Right lobe of liver (tissue), 6 donors: ENCODE measurements around the gene JAG1. TPM values are rescaled to one million over a fixed set of nuclear protein-coding genes. Genes with fewer than 3 reads are reported as not detected.

Source experiments
- ATAC-seq, 4 donors: fragments of 200-7000 bp; cut with Tn5 transposase; one replicate each; pipeline ENCODE4 v1.9.1; 2020; ENCODE audit warnings: mild to moderate bottlenecking in 4 of 4, moderate library complexity in 4 of 4
- DNase-seq, 3 donors: peaks; one replicate each; pipeline ENCODE4 v3.0.0-alpha.2; 2020
- H3K27ac ChIP-seq, 3 donors: fragments of 200-600 bp; one replicate each; pipeline ENCODE4 v1.8.0; 2022
- H3K27me3 ChIP-seq, 2 donors: fragments of 200-600 bp; one replicate each; pipeline ENCODE4 v1.8.0; 2022
- H3K36me3 ChIP-seq, 4 donors: fragments of 200-600 bp; sonication (generic) in 1 of 4; one replicate each; pipeline versions ENCODE4 v1.5.1 to v1.8.0; 2017 to 2022; ENCODE audit warnings: control low read depth in 1 of 4
- H3K4me1 ChIP-seq, 4 donors: fragments of 200-600 bp; sonication (generic) in 1 of 4; one replicate each; pipeline versions ENCODE4 v1.5.1 to v1.8.0; 2017 to 2022; ENCODE audit warnings: control low read depth in 1 of 4
- H3K4me3 ChIP-seq, 3 donors: fragments of 200-600 bp; one replicate each; pipeline ENCODE4 v1.8.0; 2022
- H3K9me3 ChIP-seq, 4 donors: fragments of 200-600 bp; sonication (generic) in 1 of 4; one replicate each; pipeline versions ENCODE4 v1.5.1 to v1.8.0; 2017 to 2022; ENCODE audit warnings: control low read depth in 1 of 4
- POLR2A ChIP-seq: fragments of 450-650 bp; IDR thresholded peaks from one replicate; pipeline ENCODE4 v1.6.1; 2017; ENCODE audit warnings: antibody characterized with exemption, mild to moderate bottlenecking
- WGBS: methylation state at CpG from one replicate; pipeline ENCODE4 v1.1.6; 2018; ENCODE audit warnings: low coverage, low lambda C conversion rate; ENCODE audit not compliant: insufficient coverage; ENCODE audit errors: missing lambda C conversion rate; 5-methylcytosine and 5-hydroxymethylcytosine counted together
- intact Hi-C, 2 donors: fragments of 100-400 bp; cut with DNase I; formaldehyde crosslinking; loops; one replicate each; pipeline versions ENCODE4 v1.11.2 to v1.14.1; 2022
- total RNA-seq, 6 experiments: library from RNA; depleted of rRNA in 2 of 6; stranded (reverse); fragments of >200 nt in 2 of 6; fragmentation: NEBNext Ultra II Directional in 3 of 6; extraction: Animal tissue kit (Norgen Biotek cat#: 25700) in 3 of 6; gene quantifications; one replicate each; pipeline versions ENCODE4 v1.1.0 to v1.2.4, GENCODE V29; 2016 to 2023
- TF ChIP-seq, protein P1 (sequence below), 4 donors: fragments of 200-600 bp in 3 of 4; fragments of 450-650 bp in 1 of 4; IDR thresholded peaks; one replicate each; pipeline versions ENCODE4 v1.5.1 to v1.8.0; 2016 to 2022; ENCODE audit warnings: antibody characterized with exemption in 4 of 4, mild to moderate bottlenecking in 2 of 4
- donor health status: DM: no; HTN: yes; CAD: no.
- donor health status: DM: no; HTN: no; CAD: no.
- donor health status: DM: no; HTN: no; CAD: no.
- donor health status: DM: no; HTN: yes; CAD: no.
- donor health status: DM: no; HTN: yes; CAD: no.

The JAG1 gene
- total RNA-seq, 6 experiments from 2014 or later, result 3.1 to 8.5 (median 6.7) TPM

DNA sequence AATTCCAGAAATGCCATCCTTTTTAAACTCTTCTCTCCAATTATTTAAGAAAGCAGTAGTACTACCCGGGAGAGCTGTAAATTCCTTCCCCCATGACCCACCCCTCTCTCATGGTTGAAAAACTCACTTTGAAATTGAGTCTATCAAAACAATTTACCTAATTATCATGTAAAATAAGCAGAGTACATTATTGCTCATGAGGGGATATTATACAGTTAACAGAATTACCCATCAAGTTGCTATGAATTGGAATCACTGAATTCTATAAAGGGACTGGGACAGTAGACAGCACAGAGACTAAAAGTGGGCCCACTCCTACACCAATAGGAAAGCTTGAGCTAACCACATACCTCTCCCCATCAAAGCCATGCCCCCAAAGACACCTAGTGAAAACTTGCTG lies 16.3 kb downstream of the JAG1 start:
- ATAC-seq, result no peak
- WGBS, result 82% methylated on average over 1 of the region's 1 CpG
- Histone ChIP-seq H3K9me3 (no peaks in the 10 kb centered on the region), H3K4me1 (no peaks in the 10 kb centered on the region), H3K4me3 (no peak overlapping the region), H3K36me3 (no peaks in the 10 kb centered on the region), H3K27ac (no peak overlapping the region), H3K27me3 (no peaks in the 10 kb centered on the region)
- TF ChIP-seq POLR2A, result no peak
- TF ChIP-seq, protein P1, sequence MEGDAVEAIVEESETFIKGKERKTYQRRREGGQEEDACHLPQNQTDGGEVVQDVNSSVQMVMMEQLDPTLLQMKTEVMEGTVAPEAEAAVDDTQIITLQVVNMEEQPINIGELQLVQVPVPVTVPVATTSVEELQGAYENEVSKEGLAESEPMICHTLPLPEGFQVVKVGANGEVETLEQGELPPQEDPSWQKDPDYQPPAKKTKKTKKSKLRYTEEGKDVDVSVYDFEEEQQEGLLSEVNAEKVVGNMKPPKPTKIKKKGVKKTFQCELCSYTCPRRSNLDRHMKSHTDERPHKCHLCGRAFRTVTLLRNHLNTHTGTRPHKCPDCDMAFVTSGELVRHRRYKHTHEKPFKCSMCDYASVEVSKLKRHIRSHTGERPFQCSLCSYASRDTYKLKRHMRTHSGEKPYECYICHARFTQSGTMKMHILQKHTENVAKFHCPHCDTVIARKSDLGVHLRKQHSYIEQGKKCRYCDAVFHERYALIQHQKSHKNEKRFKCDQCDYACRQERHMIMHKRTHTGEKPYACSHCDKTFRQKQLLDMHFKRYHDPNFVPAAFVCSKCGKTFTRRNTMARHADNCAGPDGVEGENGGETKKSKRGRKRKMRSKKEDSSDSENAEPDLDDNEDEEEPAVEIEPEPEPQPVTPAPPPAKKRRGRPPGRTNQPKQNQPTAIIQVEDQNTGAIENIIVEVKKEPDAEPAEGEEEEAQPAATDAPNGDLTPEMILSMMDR (IDR thresholded peaks at IDR 0.05), result no peak
- DNase-seq, result no peak
- intact Hi-C loops, result no loop called here

DNA sequence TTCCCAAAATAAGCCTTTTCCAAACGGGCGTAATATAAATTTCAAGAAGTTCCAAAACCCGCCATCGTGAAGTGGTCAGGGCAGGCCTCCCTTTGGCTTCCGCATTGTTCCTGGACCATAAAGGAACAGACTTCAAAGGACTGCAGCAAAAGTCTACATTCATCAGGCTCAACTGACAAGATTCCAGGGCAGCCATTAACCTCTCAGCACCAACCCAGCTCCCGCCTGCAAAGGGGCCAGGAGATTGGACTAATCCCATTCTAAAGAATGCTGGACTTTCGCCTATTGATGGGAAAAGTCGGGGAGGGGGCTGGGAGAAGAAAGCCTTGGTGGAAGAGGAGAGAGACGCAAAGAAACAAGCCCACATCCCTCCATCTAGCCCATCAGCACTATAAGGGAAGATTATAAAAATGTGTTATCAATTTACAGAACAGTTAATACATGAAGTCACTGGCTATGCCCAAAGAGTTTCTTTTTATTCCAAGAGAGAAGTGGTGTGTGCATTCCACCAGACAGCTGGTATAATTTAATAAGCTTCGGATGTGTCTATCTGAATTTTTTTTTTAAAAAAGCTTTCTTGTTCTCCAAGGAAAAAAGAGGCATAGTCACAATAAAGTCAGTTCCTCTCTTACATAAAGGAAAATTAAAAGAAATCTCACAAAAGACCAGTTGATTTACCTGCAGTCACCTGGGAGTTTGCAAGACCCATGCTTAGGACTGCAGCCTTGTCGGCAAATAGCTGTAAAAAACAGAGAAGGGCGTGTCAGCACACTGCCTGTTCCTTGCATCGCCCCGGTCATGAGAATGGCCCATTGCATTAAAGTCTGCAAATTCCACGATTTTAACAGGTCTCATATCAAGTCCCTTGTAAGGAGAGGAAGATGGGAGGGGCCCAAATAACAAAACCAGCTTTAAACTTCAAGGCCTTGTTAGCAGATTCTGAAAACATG lies 17.8 kb downstream of the JAG1 start:
- TF ChIP-seq, protein P1 (IDR thresholded peaks at IDR 0.05), result no peak
- TF ChIP-seq POLR2A, result no peak
- Histone ChIP-seq H3K4me1 (no peaks in the 10 kb centered on the region), H3K4me3 (no peak overlapping the region), H3K9me3 (no peaks in the 10 kb centered on the region), H3K27me3 (no peaks in the 10 kb centered on the region), H3K27ac (no peak overlapping the region), H3K36me3 (no peaks in the 10 kb centered on the region)
- WGBS, result 79% methylated on average over 14 of the region's 15 CpGs
- ATAC-seq (no peak), DNase-seq (no peak)
- intact Hi-C loops, result no loop called here

DNA sequence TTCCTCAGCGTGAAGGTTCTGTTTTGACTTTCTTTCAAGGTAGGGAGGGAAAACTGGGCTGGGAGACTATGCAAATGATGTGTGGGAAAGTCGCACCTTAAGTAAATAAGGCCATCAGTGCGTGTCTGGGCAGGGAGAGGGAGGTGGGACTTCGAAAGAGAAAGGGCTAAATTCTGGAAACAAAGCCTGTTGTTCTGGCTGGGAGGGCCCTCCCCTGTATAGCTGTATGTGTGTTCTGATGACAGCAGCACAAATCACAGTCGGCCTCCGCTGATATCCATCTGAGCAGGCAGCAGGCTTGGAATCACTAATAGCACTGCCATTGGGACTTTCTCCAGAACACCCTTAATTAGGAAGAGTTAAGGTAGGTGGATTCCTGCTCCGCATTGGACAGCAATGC lies 19.2 kb downstream of the JAG1 start:
- DNase-seq (no peak), ATAC-seq (peak in 1 of 4 donors; percentile 36)
- Histone ChIP-seq H3K27ac (no peak overlapping the region), H3K4me3 (no peak overlapping the region), H3K9me3 (no peaks in the 10 kb centered on the region), H3K4me1 (no peaks in the 10 kb centered on the region), H3K36me3 (peaks cover 0 to 4% (median 0%) of the 10 kb centered on the region in 4 donors), H3K27me3 (no peaks in the 10 kb centered on the region)
- TF ChIP-seq, protein P1 (IDR thresholded peaks at IDR 0.05), result no peak
- TF ChIP-seq POLR2A, result no peak
- intact Hi-C loops, result no loop called here
- WGBS, result 76% methylated on average over 4 of the region's 7 CpGs

DNA sequence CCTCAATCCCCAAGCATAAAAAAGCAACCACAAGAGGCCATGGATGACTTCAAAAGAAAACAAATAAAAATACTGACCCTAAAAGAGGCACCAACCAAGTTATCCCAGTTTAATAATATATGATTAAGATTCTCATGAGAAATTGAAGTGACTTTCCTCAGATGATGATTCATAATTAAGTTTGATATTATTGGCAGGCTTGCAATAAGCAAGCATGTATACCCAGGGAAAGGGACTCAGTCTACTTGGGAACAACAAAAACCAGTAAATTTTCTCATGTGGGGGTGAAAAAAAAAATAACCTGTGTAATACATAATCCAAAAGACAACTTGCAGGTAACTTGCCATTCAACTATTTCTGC lies 19.6 kb downstream of the JAG1 start:
- Histone ChIP-seq H3K27ac (no peak overlapping the region), H3K36me3 (peaks cover 0 to 5% (median under 1%) of the 10 kb centered on the region in 4 donors), H3K9me3 (no peaks in the 10 kb centered on the region), H3K4me3 (no peak overlapping the region), H3K4me1 (no peaks in the 10 kb centered on the region), H3K27me3 (no peaks in the 10 kb centered on the region)
- TF ChIP-seq, protein P1 (IDR thresholded peaks at IDR 0.05), result no peak
- TF ChIP-seq POLR2A, result no peak
- ATAC-seq (no peak), DNase-seq (no peak)
- intact Hi-C loops, result no loop called here
